ENCODE measurements around the gene TBC1D5.

- TF ChIP-seq CTCF (IDR thresholded peaks at IDR 0.05; ENCODE audit: low read depth, low read length) (no peak), POLR2A (IDR thresholded peaks at IDR 0.05; ENCODE audit: extremely low read depth, insufficient read length) (no peak), MAX (IDR thresholded peaks at IDR 0.05; ENCODE audit: low read depth, low read length) (no peak)
Observed at GRCh38 chr3:17187589-17188184, 554.7 kb downstream of the TBC1D5 start.

Measured in NB4 (cell line).